ENCODE data around the gene RAD9A. TPM values are rescaled to one million over a fixed set of nuclear protein-coding genes. Genes with fewer than 3 reads are reported as not detected.

RAD9A gene
- total and polyA plus RNA-seq, 3 experiments from 2014 or later = 9.4 to 38.8 (median 36.8) TPM

- CTCF ChIA-PET = interaction anchor here (1.9 kb wide), 1 partner anchor 51 kb away, joined by 5 read pairs; the partner anchor contains the start of gene RAD9A
- H3K27ac Mint-ChIP-seq = peak overlapping the region; percentile 76 to 97 (median 89)
- Histone ChIP-seq H3K27me3 (ENCODE audit: insufficient read depth, low read length, poor library complexity, severe bottlenecking) (no peaks in the 10 kb centered on the region), H3K4me3 (ENCODE audit: low read length) (no peak overlapping the region), H3K4me1 (ENCODE audit: insufficient read depth, low read length) (peaks cover 66% of the 10 kb centered on the region), H3K9me3 (ENCODE audit: low read length) (no peaks in the 10 kb centered on the region), H3K27ac (ENCODE audit: low read depth, low read length) (peak overlapping the region; percentile 54), H3K36me3 (ENCODE audit: insufficient read depth, low read length) (no peaks in the 10 kb centered on the region)
- H3K27me3 Mint-ChIP-seq = peaks cover 0 to 1% of the 10 kb centered on the region in 2 donors
- peak overlapping the region; percentile 48 to 79 (median 65) for H3K4me3 Mint-ChIP-seq
- POLR2A ChIA-PET = interaction anchor here (0.6 to 1.7 kb wide), 8 partner anchors 8 to 269 kb away, joined by 3 to 6 read pairs (median 4); partner anchors contain the start of genes PITPNM1, PPP1CA, RAD9A and TBC1D10C
- DNase-seq = peak in 2 of 5 donors; percentile 17 to 29
- H3K9me3 Mint-ChIP-seq = peaks cover 0 to 2% (median 0%) of the 10 kb centered on the region in 5 donors
- H3K4me1 Mint-ChIP-seq = peaks cover 59 to 87% (median 64%) of the 10 kb centered on the region in 3 donors
- H3K36me3 Mint-ChIP-seq = peaks cover 0 to 2% (median 0%) of the 10 kb centered on the region in 3 donors
Measured at GRCh38 chr11:67442504-67443404, 51.0 kb downstream of the RAD9A start.

GRCh38 chr11:67445515-67445914 lies 53.7 kb downstream of the RAD9A start:
- no peaks in the 10 kb centered on the region for H3K36me3 ChIP-seq (ENCODE audit: insufficient read depth, low read length)
- no peaks in the 10 kb centered on the region for H3K27me3 ChIP-seq (ENCODE audit: insufficient read depth, low read length, poor library complexity, severe bottlenecking)
- ChIA-PET POLR2A (interaction anchor here (1.3 to 1.4 kb wide), 2 partner anchors 12 to 72 kb away, joined by 3 to 11 read pairs; partner anchors contain the start of gene CLCF1), CTCF (interaction anchor here (0.9 to 2.0 kb wide), 3 partner anchors 9 to 45 kb away, joined by 3 to 9 read pairs (median 5); partner anchors contain the start of genes PPP1CA and PTPRCAP)
- Mint-ChIP-seq H3K4me3 (peak overlapping the region in 6 of 7 donors; percentile 76 to 87 (median 81)), H3K4me1 (peaks cover 48 to 85% (median 58%) of the 10 kb centered on the region in 3 donors), H3K36me3 (no peaks in the 10 kb centered on the region), H3K27me3 (no peaks in the 10 kb centered on the region), H3K27ac (peak overlapping the region; percentile 95 to 99 (median 98)), H3K9me3 (peaks cover 0 to 2% (median 0%) of the 10 kb centered on the region in 5 donors)
- no peak for DNase-seq
- peak overlapping the region; percentile 27 for H3K27ac ChIP-seq (ENCODE audit: low read depth, low read length)
- H3K4me3 ChIP-seq (ENCODE audit: low read length) = no peak overlapping the region
- H3K9me3 ChIP-seq (ENCODE audit: low read length) = no peaks in the 10 kb centered on the region
- H3K4me1 ChIP-seq (ENCODE audit: insufficient read depth, low read length) = peaks cover 68% of the 10 kb centered on the region

Other genes starting within 250 kb of the RAD9A start
- 100 to 1,000 TPM; 237 to 246 TPM for gene GRK2, start 125.5 kb upstream of the RAD9A start, total RNA-seq
- 69.9 TPM for gene GRK2, start 125.5 kb upstream of the RAD9A start, polyA plus RNA-seq
- 10 to 100 TPM; 84.9 to 90.1 TPM for gene ANKRD13D, start 102.7 kb upstream of the RAD9A start, total RNA-seq
- gene ANKRD13D, start 102.7 kb upstream of the RAD9A start, polyA plus RNA-seq = 23.9 TPM
- gene SSH3, start 88.5 kb upstream of the RAD9A start, total RNA-seq = 10 to 100 TPM in 1 of 2 experiments, 1 to 10 TPM in 1; 8.4 to 10.6 TPM
- 3.5 TPM for gene SSH3, start 88.5 kb upstream of the RAD9A start, polyA plus RNA-seq
- gene POLD4, start 38.4 kb upstream of the RAD9A start, total RNA-seq = 10 to 100 TPM; 32.3 to 37.8 TPM
- 91.2 TPM for gene POLD4, start 38.4 kb upstream of the RAD9A start, polyA plus RNA-seq
- 1 to 10 TPM; 3.5 to 4.2 TPM for gene CLCF1, start 18.4 kb upstream of the RAD9A start, total RNA-seq
- gene CLCF1, start 18.4 kb upstream of the RAD9A start, polyA plus RNA-seq = 4.6 TPM
- 100 to 1,000 TPM; 338 to 357 TPM for gene PPP1CA, start 9.9 kb downstream of the RAD9A start, total RNA-seq
- gene PPP1CA, start 9.9 kb downstream of the RAD9A start, polyA plus RNA-seq = 564 TPM
- 100 to 1,000 TPM; 102 to 105 TPM for gene TBC1D10C, start 12.1 kb downstream of the RAD9A start, total RNA-seq
- 331 TPM for gene TBC1D10C, start 12.1 kb downstream of the RAD9A start, polyA plus RNA-seq
- 1 to 10 TPM; 2.0 to 2.7 TPM for gene CARNS1, start 23.7 kb downstream of the RAD9A start, total RNA-seq
- gene CARNS1, start 23.7 kb downstream of the RAD9A start, polyA plus RNA-seq = 1.8 TPM
- 10 to 100 TPM; 86.0 to 88.4 TPM for gene RPS6KB2, start 36.5 kb downstream of the RAD9A start, total RNA-seq
- gene RPS6KB2, start 36.5 kb downstream of the RAD9A start, polyA plus RNA-seq = 54.0 TPM
- gene PTPRCAP, start 45.7 kb downstream of the RAD9A start, total RNA-seq = 100 to 1,000 TPM; 145 to 163 TPM
- 1,075 TPM for gene PTPRCAP, start 45.7 kb downstream of the RAD9A start, polyA plus RNA-seq
- gene CORO1B, start 51.5 kb downstream of the RAD9A start, total RNA-seq = 10 to 100 TPM; 90.3 to 92.8 TPM
- 12.2 TPM for gene CORO1B, start 51.5 kb downstream of the RAD9A start, polyA plus RNA-seq
- not detected for gene GPR152, start 60.7 kb downstream of the RAD9A start, total RNA-seq
- 0.87 TPM for gene GPR152, start 60.7 kb downstream of the RAD9A start, polyA plus RNA-seq
- under 1 TPM; 0.28 to 0.33 TPM for gene CABP4, start 63.4 kb downstream of the RAD9A start, total RNA-seq
- 0.36 TPM for gene CABP4, start 63.4 kb downstream of the RAD9A start, polyA plus RNA-seq
- 10 to 100 TPM; 49.6 to 57.9 TPM for gene TMEM134, start 77.3 kb downstream of the RAD9A start, total RNA-seq
- gene TMEM134, start 77.3 kb downstream of the RAD9A start, polyA plus RNA-seq = 152 TPM
- 100 to 1,000 TPM; 160 to 171 TPM for gene AIP, start 91.0 kb downstream of the RAD9A start, total RNA-seq
- gene AIP, start 91.0 kb downstream of the RAD9A start, polyA plus RNA-seq = 210 TPM
- gene PITPNM1, start 113.4 kb downstream of the RAD9A start, total RNA-seq = 100 to 1,000 TPM in 1 of 2 experiments, 10 to 100 TPM in 1; 94.0 to 109 TPM
- 49.6 TPM for gene PITPNM1, start 113.4 kb downstream of the RAD9A start, polyA plus RNA-seq
- gene CDK2AP2, start 116.2 kb downstream of the RAD9A start, total RNA-seq = 10 to 100 TPM; 60.7 to 68.9 TPM
- 173 TPM for gene CDK2AP2, start 116.2 kb downstream of the RAD9A start, polyA plus RNA-seq
- not detected for gene CABP2, start 131.5 kb downstream of the RAD9A start, total RNA-seq
- not detected for gene CABP2, start 131.5 kb downstream of the RAD9A start, polyA plus RNA-seq
- 100 to 1,000 TPM; 462 to 474 TPM for gene GSTP1, start 191.8 kb downstream of the RAD9A start, total RNA-seq
- gene GSTP1, start 191.8 kb downstream of the RAD9A start, polyA plus RNA-seq = 333 TPM
- gene NDUFV1, start 214.9 kb downstream of the RAD9A start, total RNA-seq = 100 to 1,000 TPM; 321 to 326 TPM
- 140 TPM for gene NDUFV1, start 214.9 kb downstream of the RAD9A start, polyA plus RNA-seq
- gene NUDT8, start 238.0 kb downstream of the RAD9A start, total RNA-seq = 10 to 100 TPM; 26.2 to 27.9 TPM
- gene NUDT8, start 238.0 kb downstream of the RAD9A start, polyA plus RNA-seq = 3.5 TPM
- gene TBX10, start 247.8 kb downstream of the RAD9A start, total RNA-seq = not detected
- not detected for gene TBX10, start 247.8 kb downstream of the RAD9A start, polyA plus RNA-seq

Data from CD8-positive, alpha-beta memory T cell (primary cell).